Body of pancreas (tissue), 4 donors: ENCODE results near the gene CEP162. TPM values are rescaled to one million over a fixed set of nuclear protein-coding genes. Genes with fewer than 3 reads are reported as not detected.

Experiments
- ATAC-seq: fragments of 150-250 bp; one replicate; pipeline ENCODE4 v1.9.1; 2016
- DNase-seq, 4 donors: peaks; one replicate each; pipeline ENCODE4 v3.0.0-alpha.2; 2019
- H3K27ac ChIP-seq, 4 donors: fragments of 200-600 bp; sonication (generic); 1 replicate in 3 of 4; 2 replicates in 1 of 4; pipeline versions ENCODE4 v1.5.1 to v1.6.1; 2016 to 2019; ENCODE audit warnings: mild to moderate bottlenecking in 1 of 4, mixed read lengths in 1 of 4, moderate library complexity in 1 of 4
- H3K27me3 ChIP-seq, 2 donors: fragments of 200-600 bp; sonication (generic); one replicate each; pipeline ENCODE4 v1.6.0; 2016; ENCODE audit warnings: mild to moderate bottlenecking in 1 of 2
- H3K36me3 ChIP-seq, 2 donors: fragments of 200-600 bp; sonication (generic); replicated peaks in 1 of 2; 2 replicates each; pipeline ENCODE4 v1.5.1; 2016; ENCODE audit warnings: low read depth in 2 of 2; ENCODE audit not compliant: insufficient read depth in 1 of 2
- H3K4me1 ChIP-seq: fragments of 200-600 bp; sonication (generic); one replicate; pipeline ENCODE4 v1.6.0; 2016
- H3K4me3 ChIP-seq, 2 donors: fragments of 200-600 bp; sonication (generic); 1 replicate in 1 of 2; 2 replicates in 1 of 2; pipeline ENCODE4 v1.5.1; 2016 to 2019
- H3K9me3 ChIP-seq, 3 donors: fragments of 200-600 bp; sonication (generic); 1 replicate in 2 of 3; 2 replicates in 1 of 3; pipeline ENCODE4 v1.5.1; 2016
- POLR2A ChIP-seq, 3 donors: fragments of 450-650 bp; IDR thresholded peaks; one replicate each; pipeline ENCODE4 v1.6.1; 2016; ENCODE audit warnings: antibody characterized with exemption in 3 of 3, mild to moderate bottlenecking in 2 of 3
- WGBS, 2 donors: methylation state at CpG; one replicate each; pipeline ENCODE4 v1.1.5; 2017; 5-methylcytosine and 5-hydroxymethylcytosine counted together
- intact Hi-C: fragments of 100-400 bp; cut with DNase I; formaldehyde crosslinking; loops from one replicate; pipeline ENCODE4 v1.15.1; 2023
- total RNA-seq, 2 donors: library from RNA; depleted of rRNA; stranded (reverse); fragments of >200 nt; gene quantifications; one replicate each; pipeline ENCODE4 v1.1.0, GENCODE V29; 2016
- TF ChIP-seq, protein P1 (sequence below), 7 experiments: fragments of 450-650 bp in 4 of 7; fragments of 200-600 bp in 3 of 7; sonication (generic) in 3 of 7; IDR thresholded peaks; one replicate each; pipeline ENCODE4 v1.5.1; 2016 to 2019; ENCODE audit warnings: antibody characterized with exemption in 7 of 7

Gene CEP162, protein sequence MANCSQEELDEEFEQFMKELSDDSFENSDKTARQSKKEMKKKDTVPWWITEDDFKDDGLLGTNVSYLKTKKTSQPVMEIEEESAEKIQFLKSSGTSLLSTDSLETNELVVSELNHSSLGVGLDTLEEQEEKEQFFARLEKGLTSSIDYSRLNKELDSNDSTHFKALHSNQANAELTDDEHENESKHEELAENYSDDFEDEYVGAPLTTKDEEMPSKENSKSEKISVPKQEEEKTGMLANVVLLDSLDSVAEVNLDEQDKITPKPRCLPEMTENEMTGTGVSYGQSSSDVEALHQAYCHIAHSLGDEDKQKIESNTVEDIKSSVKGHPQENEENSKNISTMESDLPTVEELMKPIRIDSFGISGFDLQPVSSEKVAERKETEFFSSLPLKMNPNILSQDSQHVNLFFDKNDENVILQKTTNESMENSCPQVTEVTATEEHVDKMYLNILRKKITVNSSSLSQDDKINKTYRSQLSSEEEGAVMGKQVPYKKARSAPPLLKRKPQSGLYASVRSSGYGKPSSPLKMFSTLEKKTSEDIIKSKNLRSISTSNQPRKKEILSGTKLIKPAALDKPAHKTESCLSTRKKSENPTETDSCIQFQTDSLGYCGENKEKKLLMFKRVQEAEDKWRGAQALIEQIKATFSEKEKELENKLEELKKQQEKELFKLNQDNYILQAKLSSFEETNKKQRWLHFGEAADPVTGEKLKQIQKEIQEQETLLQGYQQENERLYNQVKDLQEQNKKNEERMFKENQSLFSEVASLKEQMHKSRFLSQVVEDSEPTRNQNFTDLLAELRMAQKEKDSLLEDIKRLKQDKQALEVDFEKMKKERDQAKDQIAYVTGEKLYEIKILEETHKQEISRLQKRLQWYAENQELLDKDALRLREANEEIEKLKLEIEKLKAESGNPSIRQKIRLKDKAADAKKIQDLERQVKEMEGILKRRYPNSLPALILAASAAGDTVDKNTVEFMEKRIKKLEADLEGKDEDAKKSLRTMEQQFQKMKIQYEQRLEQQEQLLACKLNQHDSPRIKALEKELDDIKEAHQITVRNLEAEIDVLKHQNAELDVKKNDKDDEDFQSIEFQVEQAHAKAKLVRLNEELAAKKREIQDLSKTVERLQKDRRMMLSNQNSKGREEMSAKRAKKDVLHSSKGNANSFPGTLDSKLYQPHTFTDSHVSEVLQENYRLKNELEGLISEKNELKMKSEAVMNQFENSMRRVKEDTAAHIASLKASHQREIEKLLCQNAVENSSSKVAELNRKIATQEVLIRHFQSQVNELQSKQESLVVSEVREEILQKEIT (N-terminal part only)
- total RNA-seq = 1 to 10 TPM; 3.0 to 9.6 TPM

DNA sequence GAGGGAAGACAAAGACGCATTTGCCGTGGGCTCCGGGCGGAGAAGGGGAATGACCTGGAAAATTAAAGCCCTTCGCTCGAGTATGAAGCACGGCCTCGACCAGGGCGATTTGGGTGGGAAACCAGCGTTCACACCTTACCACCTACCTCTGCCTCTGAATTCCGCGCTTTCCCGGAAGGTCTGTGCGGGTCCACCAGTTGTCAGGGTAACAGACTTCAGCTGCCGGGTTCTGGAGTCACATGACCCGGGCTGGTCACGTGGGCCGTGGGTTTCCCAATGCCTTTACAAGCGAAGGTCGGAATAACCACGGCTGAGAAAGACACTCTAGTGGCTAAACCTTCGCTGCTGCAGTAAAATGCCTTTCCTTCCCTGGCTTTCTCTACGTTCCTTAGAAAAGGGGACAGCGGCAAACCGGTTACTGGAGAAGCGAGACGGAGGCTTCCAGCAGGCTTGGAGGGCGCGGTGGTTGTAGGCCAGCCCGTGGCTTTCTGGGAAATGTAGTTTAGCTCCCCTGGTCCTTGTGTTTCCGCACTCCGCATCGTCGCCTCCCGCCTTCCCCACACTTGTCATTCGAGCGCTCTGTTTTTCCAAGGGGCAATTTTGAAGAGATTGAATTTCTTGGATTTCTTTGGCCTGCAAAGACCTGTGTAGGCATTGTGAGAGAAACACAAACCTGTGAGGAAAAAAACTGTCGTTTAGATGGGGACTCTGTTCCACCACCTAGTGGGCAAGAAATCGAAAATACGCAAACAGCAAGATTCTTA is at the start of gene CEP162:
Gene CEP162 (minus strand): TSS at position 210 of the 764 bp plus-strand sequence. CDS start 1,250 bp downstream, outside the sequence.
- H3K27ac ChIP-seq = peak within 1 kb of the TSS; percentile 67 to 90 (median 76)
- WGBS, 2 donors = 0% methylated on average over 22 to 40 of the region's 40 CpGs
- H3K9me3 ChIP-seq = no peaks in the 10 kb centered on the region
- H3K4me1 ChIP-seq = peaks cover 13% of the 10 kb centered on the region
- intact Hi-C loops = no loop called here
- H3K27me3 ChIP-seq = no peaks in the 10 kb centered on the region
- TF ChIP-seq POLR2A (IDR thresholded peaks at IDR 0.05) = peak in 1 of 3 donors; percentile 42
- TF ChIP-seq, protein P1, sequence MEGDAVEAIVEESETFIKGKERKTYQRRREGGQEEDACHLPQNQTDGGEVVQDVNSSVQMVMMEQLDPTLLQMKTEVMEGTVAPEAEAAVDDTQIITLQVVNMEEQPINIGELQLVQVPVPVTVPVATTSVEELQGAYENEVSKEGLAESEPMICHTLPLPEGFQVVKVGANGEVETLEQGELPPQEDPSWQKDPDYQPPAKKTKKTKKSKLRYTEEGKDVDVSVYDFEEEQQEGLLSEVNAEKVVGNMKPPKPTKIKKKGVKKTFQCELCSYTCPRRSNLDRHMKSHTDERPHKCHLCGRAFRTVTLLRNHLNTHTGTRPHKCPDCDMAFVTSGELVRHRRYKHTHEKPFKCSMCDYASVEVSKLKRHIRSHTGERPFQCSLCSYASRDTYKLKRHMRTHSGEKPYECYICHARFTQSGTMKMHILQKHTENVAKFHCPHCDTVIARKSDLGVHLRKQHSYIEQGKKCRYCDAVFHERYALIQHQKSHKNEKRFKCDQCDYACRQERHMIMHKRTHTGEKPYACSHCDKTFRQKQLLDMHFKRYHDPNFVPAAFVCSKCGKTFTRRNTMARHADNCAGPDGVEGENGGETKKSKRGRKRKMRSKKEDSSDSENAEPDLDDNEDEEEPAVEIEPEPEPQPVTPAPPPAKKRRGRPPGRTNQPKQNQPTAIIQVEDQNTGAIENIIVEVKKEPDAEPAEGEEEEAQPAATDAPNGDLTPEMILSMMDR (IDR thresholded peaks at IDR 0.05) = peak; percentile 27 to 89 (median 68)
- H3K4me3 ChIP-seq = peak within 1 kb of the TSS; percentile 51 to 60
- no peaks in the 10 kb centered on the region for H3K36me3 ChIP-seq
- peak; percentile 88 to 97 (median 92) for DNase-seq
- peak; percentile 95 for ATAC-seq

DNA sequence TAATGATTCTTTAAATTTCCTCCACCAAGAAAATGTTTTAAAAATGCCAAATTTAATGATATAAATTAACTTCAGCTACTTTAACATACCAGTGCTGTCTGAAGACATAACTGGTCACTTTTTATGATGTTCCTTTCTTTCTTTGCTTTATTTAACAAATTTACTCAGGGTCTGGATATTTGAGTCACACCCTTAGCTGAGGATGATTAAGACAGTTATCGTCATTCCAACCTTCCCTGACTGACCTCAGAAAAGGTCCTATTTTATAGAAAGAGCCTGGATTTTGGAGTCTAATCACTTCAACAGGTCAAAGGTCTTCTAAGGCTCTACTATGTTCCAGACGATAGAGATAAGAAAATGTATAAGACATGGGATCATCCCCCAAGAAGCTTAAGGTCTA is 47.4 kb upstream of the CEP162 start:
- Histone ChIP-seq H3K9me3 (no peaks in the 10 kb centered on the region), H3K27ac (no peak overlapping the region), H3K4me3 (no peak overlapping the region), H3K36me3 (no peaks in the 10 kb centered on the region), H3K27me3 (no peaks in the 10 kb centered on the region), H3K4me1 (peaks cover 10% of the 10 kb centered on the region)
- TF ChIP-seq, protein P1 (IDR thresholded peaks at IDR 0.05) = no peak
- TF ChIP-seq POLR2A (IDR thresholded peaks at IDR 0.05) = no peak
- WGBS, 2 donors = 58 to 61% methylated on average over 2 of the region's 2 CpGs
- intact Hi-C loops = no loop called here
- ATAC-seq = no peak
- DNase-seq = no peak

DNA sequence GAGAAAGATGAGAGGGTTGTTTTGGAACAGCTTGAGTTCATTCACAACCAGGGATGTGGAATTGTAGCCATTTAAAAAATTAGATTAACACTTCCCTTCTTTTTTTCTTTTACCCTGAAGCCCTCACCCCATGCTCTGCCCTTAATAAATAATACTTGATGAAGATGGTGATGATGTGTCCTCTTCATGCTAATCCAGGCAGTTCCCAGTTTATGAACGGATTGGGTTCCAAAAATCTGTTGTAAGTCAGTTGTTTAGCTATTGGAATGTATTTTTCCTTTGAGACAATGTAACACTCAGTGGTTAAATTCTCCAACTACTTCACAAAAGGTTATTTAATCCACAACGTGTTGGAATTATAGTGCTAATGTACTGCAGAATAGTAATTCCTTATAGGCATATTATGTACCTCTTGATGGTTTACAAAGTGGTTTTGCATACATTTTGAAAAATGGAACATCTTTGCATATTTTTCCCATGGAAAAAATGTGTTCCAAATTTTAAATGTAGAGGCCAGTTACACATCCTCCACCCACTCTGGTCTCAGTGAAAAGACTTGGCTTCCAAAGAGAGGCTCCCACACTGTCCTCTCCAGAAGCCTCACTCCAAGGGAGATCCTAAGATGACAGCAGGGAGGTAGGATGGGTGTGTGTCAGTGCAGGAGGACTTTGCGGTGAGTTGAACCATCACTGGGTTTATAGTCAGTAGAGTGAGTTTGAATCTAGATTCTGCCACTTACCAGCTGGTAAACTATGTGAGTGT is 45.8 kb upstream of the CEP162 start:
- Histone ChIP-seq H3K36me3 (no peaks in the 10 kb centered on the region), H3K4me1 (peaks cover 12% of the 10 kb centered on the region), H3K27me3 (no peaks in the 10 kb centered on the region), H3K4me3 (no peak overlapping the region), H3K27ac (no peak overlapping the region), H3K9me3 (no peaks in the 10 kb centered on the region)
- WGBS, 2 donors = 54 to 63% methylated on average over 3 of the region's 3 CpGs
- TF ChIP-seq POLR2A (IDR thresholded peaks at IDR 0.05) = no peak
- TF ChIP-seq, protein P1 (IDR thresholded peaks at IDR 0.05) = no peak
- intact Hi-C loops = no loop called here
- ATAC-seq (no peak), DNase-seq (no peak)
